ENCODE measurements around the gene METTL24.

Gene METTL24

GRCh38 chr6:110357664-110358552, at the start of gene METTL24:
Gene METTL24 (minus strand): TSS chr6:110358349. CDS start chr6:110358272, 77 bp downstream.
- peak; percentile 47 for DNase-seq (ENCODE audit: low read depth, low spot score)

GRCh38 chr6:110404607-110405006, 46.5 kb upstream of the METTL24 start:
- no peak for DNase-seq (ENCODE audit: low read depth, low spot score)

GRCh38 chr6:110401585-110402176, 43.5 kb upstream of the METTL24 start:
- no peak for DNase-seq (ENCODE audit: low read depth, low spot score)

GRCh38 chr6:110400208-110400607, 42.1 kb upstream of the METTL24 start:
- DNase-seq (ENCODE audit: low read depth, low spot score): no peak

- DNase-seq (ENCODE audit: low read depth, low spot score): no peak
Measured at GRCh38 chr6:110399219-110400071, 41.3 kb upstream of the METTL24 start.

- no peak for DNase-seq (ENCODE audit: low read depth, low spot score)
Measured at GRCh38 chr6:110398778-110399177, 40.6 kb upstream of the METTL24 start.

- no peak for DNase-seq (ENCODE audit: low read depth, low spot score)
Measured at GRCh38 chr6:110395221-110395620, 37.1 kb upstream of the METTL24 start.

GRCh38 chr6:110394409-110394808, 36.3 kb upstream of the METTL24 start:
- DNase-seq (ENCODE audit: low read depth, low spot score): no peak

- no peak for DNase-seq (ENCODE audit: low read depth, low spot score)
Measured at GRCh38 chr6:110392727-110393126, 34.6 kb upstream of the METTL24 start.

GRCh38 chr6:110390404-110390803, 32.3 kb upstream of the METTL24 start:
- DNase-seq (ENCODE audit: low read depth, low spot score): no peak

GRCh38 chr6:110389689-110390382, 31.7 kb upstream of the METTL24 start:
- no peak for DNase-seq (ENCODE audit: low read depth, low spot score)

- no peak for DNase-seq (ENCODE audit: low read depth, low spot score)
Measured at GRCh38 chr6:110387986-110388385, 29.8 kb upstream of the METTL24 start.

GRCh38 chr6:110385458-110385863, 27.3 kb upstream of the METTL24 start:
- no peak for DNase-seq (ENCODE audit: low read depth, low spot score)

GRCh38 chr6:110378552-110378951, 20.4 kb upstream of the METTL24 start:
- no peak for DNase-seq (ENCODE audit: low read depth, low spot score)

- DNase-seq (ENCODE audit: low read depth, low spot score): no peak
Measured at GRCh38 chr6:110369066-110369465, 10.9 kb upstream of the METTL24 start.

- DNase-seq (ENCODE audit: low read depth, low spot score): no peak
Measured at GRCh38 chr6:110368284-110368683, 10.1 kb upstream of the METTL24 start.

- DNase-seq (ENCODE audit: low read depth, low spot score): no peak
Measured at GRCh38 chr6:110367825-110368224, 9.7 kb upstream of the METTL24 start.

GRCh38 chr6:110366975-110367374, 8.8 kb upstream of the METTL24 start:
- no peak for DNase-seq (ENCODE audit: low read depth, low spot score)

GRCh38 chr6:110366256-110366655, 8.1 kb upstream of the METTL24 start:
- DNase-seq (ENCODE audit: low read depth, low spot score): no peak

- no peak for DNase-seq (ENCODE audit: low read depth, low spot score)
Measured at GRCh38 chr6:110364364-110365105, 6.4 kb upstream of the METTL24 start.

GRCh38 chr6:110363748-110364147, 5.6 kb upstream of the METTL24 start:
- DNase-seq (ENCODE audit: low read depth, low spot score): peak; percentile 75
